ENCODE measurements around the gene RMDN3. TPM values are rescaled to one million over a fixed set of nuclear protein-coding genes. Genes with fewer than 3 reads are reported as not detected.

The RMDN3 gene
- total and polyA plus RNA-seq, 5 experiments from 2014 or later = 13.4 to 19.4 (median 18.2) TPM

GRCh38 chr15:40762919-40763800 is 8.1 kb upstream of the RMDN3 start:
- ATAC-seq (peak; percentile 3 to 11), DNase-seq (peak in 7 of 10 donors; percentile 13 to 68 (median 33))
- peaks cover 0 to 2% (median 0%) of the 10 kb centered on the region in 3 donors for H3K36me3 Mint-ChIP-seq
- H3K4me3 Mint-ChIP-seq = peak overlapping the region; percentile 77 to 92 (median 88)
- no peaks in the 10 kb centered on the region for H3K27me3 Mint-ChIP-seq
- peak overlapping the region in 9 of 10 donors; percentile 37 to 94 (median 90) for H3K27ac Mint-ChIP-seq
- POLR2A ChIA-PET = interaction anchor here (1.5 to 2.6 kb wide), 2 partner anchors 12 to 68 kb away, joined by 5 to 14 read pairs; partner anchors contain the start of gene RAD51
- no peaks in the 10 kb centered on the region for H3K9me3 Mint-ChIP-seq
- peaks cover 9 to 36% (median 34%) of the 10 kb centered on the region in 4 donors for H3K4me1 Mint-ChIP-seq

GRCh38 chr15:40759961-40760360 is 4.9 kb upstream of the RMDN3 start:
- no peak for ATAC-seq
- no peak overlapping the region for H3K4me3 Mint-ChIP-seq
- peaks cover under 1 to 30% (median 23%) of the 10 kb centered on the region in 4 donors for H3K4me1 Mint-ChIP-seq
- no peaks in the 10 kb centered on the region for H3K36me3 Mint-ChIP-seq
- H3K9me3 Mint-ChIP-seq = no peaks in the 10 kb centered on the region
- no peak for DNase-seq
- POLR2A ChIA-PET = interaction anchor here (2.0 kb wide), 1 partner anchor 10 kb away, joined by 7 read pairs; the partner anchor contains the start of gene C15orf62
- no peaks in the 10 kb centered on the region for H3K27me3 Mint-ChIP-seq
- peak overlapping the region in 1 of 10 donors; percentile 33 for H3K27ac Mint-ChIP-seq

- H3K9me3 Mint-ChIP-seq = no peaks in the 10 kb centered on the region
- peaks cover 0 to 10% (median 0%) of the 10 kb centered on the region in 3 donors for H3K36me3 Mint-ChIP-seq
- H3K4me3 Mint-ChIP-seq = peak overlapping the region; percentile 5 to 81 (median 48)
- peaks cover 7 to 35% (median 29%) of the 10 kb centered on the region in 4 donors for H3K4me1 Mint-ChIP-seq
- DNase-seq (no peak), ATAC-seq (no peak)
- H3K27ac Mint-ChIP-seq = peak overlapping the region in 3 of 10 donors; percentile 17 to 77 (median 55)
- POLR2A ChIA-PET = interaction anchor here (0.5 to 1.1 kb wide), 2 partner anchors 11 to 16 kb away, joined by 3 to 8 read pairs; no protein-coding TSS in a partner anchor
- H3K27me3 Mint-ChIP-seq = no peaks in the 10 kb centered on the region
These were observed 1.9 kb upstream of the RMDN3 start for GRCh38 chr15:40756938-40757337.

- H3K9me3 Mint-ChIP-seq = no peaks in the 10 kb centered on the region
- POLR2A ChIA-PET = interaction anchor here (1.1 kb wide), 1 partner anchor 13 kb away, joined by 8 read pairs; no protein-coding TSS in a partner anchor
- DNase-seq (no peak), ATAC-seq (no peak)
- H3K27me3 Mint-ChIP-seq = no peaks in the 10 kb centered on the region
- peaks cover 0 to 19% (median 2%) of the 10 kb centered on the region in 3 donors for H3K36me3 Mint-ChIP-seq
- peaks cover 9 to 35% (median 33%) of the 10 kb centered on the region in 4 donors for H3K4me1 Mint-ChIP-seq
- peak overlapping the region in 9 of 10 donors; percentile 89 to 99 (median 97) for H3K27ac Mint-ChIP-seq
- H3K4me3 Mint-ChIP-seq = peak overlapping the region; percentile 90 to 98 (median 96)
These were observed 756 bp upstream of the RMDN3 start for GRCh38 chr15:40755812-40756208.

GRCh38 chr15:40754574-40754882 is 526 bp downstream of the RMDN3 start:
- peaks cover 0 to 26% (median 3%) of the 10 kb centered on the region in 3 donors for H3K36me3 Mint-ChIP-seq
- H3K4me3 Mint-ChIP-seq = peak overlapping the region; percentile 90 to 98 (median 96)
- ATAC-seq (no peak), DNase-seq (no peak)
- H3K27me3 Mint-ChIP-seq = no peaks in the 10 kb centered on the region
- POLR2A ChIA-PET = interaction anchor here (0.5 to 1.7 kb wide), 4 partner anchors 17 to 790 kb away, joined by 3 to 6 read pairs (median 4); partner anchors contain the start of genes RAD51 and RPAP1
- H3K4me1 Mint-ChIP-seq = peaks cover 9 to 35% (median 33%) of the 10 kb centered on the region in 4 donors
- H3K27ac Mint-ChIP-seq = peak overlapping the region in 9 of 10 donors; percentile 89 to 99 (median 97)
- no peaks in the 10 kb centered on the region for H3K9me3 Mint-ChIP-seq

GRCh38 chr15:40751745-40752144 is 3.3 kb downstream of the RMDN3 start:
- POLR2A ChIA-PET = interaction anchor here (2.5 kb wide), 1 partner anchor 17 kb away, joined by 6 read pairs; the partner anchor contains the start of gene C15orf62
- peak overlapping the region in 1 of 10 donors; percentile 18 for H3K27ac Mint-ChIP-seq
- DNase-seq (no peak), ATAC-seq (no peak)
- no peaks in the 10 kb centered on the region for H3K9me3 Mint-ChIP-seq
- H3K27me3 Mint-ChIP-seq = no peaks in the 10 kb centered on the region
- peaks cover 11 to 38% (median 33%) of the 10 kb centered on the region in 4 donors for H3K4me1 Mint-ChIP-seq
- peak overlapping the region in 1 of 10 donors; percentile 79 for H3K4me3 Mint-ChIP-seq
- H3K36me3 Mint-ChIP-seq = peaks cover 0 to 43% (median 3%) of the 10 kb centered on the region in 3 donors

GRCh38 chr15:40750885-40751284 is 4.2 kb downstream of the RMDN3 start:
- Mint-ChIP-seq H3K9me3 (no peaks in the 10 kb centered on the region), H3K36me3 (peaks cover 0 to 43% (median 3%) of the 10 kb centered on the region in 3 donors), H3K27me3 (no peaks in the 10 kb centered on the region), H3K4me1 (peaks cover 11 to 43% (median 33%) of the 10 kb centered on the region in 4 donors), H3K27ac (no peak overlapping the region), H3K4me3 (no peak overlapping the region)
- DNase-seq (no peak), ATAC-seq (no peak)
- POLR2A ChIA-PET = interaction anchor here (1.0 to 2.5 kb wide), 2 partner anchors 18 to 56 kb away, joined by 4 to 6 read pairs; partner anchors contain the start of genes C15orf62 and RAD51

- H3K4me1 Mint-ChIP-seq = peaks cover 14 to 47% (median 25%) of the 10 kb centered on the region in 4 donors
- DNase-seq (no peak), ATAC-seq (no peak)
- no peaks in the 10 kb centered on the region for H3K9me3 Mint-ChIP-seq
- H3K27ac Mint-ChIP-seq = no peak overlapping the region
- H3K27me3 Mint-ChIP-seq = no peaks in the 10 kb centered on the region
- POLR2A ChIA-PET = interaction anchor here (2.5 kb wide), 1 partner anchor 20 kb away, joined by 6 read pairs; the partner anchor contains the start of gene C15orf62
- no peak overlapping the region for H3K4me3 Mint-ChIP-seq
- peaks cover 0 to 55% (median 3%) of the 10 kb centered on the region in 3 donors for H3K36me3 Mint-ChIP-seq
These were observed 5.9 kb downstream of the RMDN3 start for GRCh38 chr15:40749151-40749630.

- H3K4me3 Mint-ChIP-seq = no peak overlapping the region
- peak overlapping the region in 4 of 10 donors; percentile 22 to 63 (median 28) for H3K27ac Mint-ChIP-seq
- no peaks in the 10 kb centered on the region for H3K9me3 Mint-ChIP-seq
- POLR2A ChIA-PET = no interaction called here
- DNase-seq = no peak
- peaks cover 9 to 46% (median 18%) of the 10 kb centered on the region in 4 donors for H3K4me1 Mint-ChIP-seq
- H3K36me3 Mint-ChIP-seq = peaks cover 0 to 64% (median 3%) of the 10 kb centered on the region in 3 donors
- no peak for ATAC-seq
- H3K27me3 Mint-ChIP-seq = no peaks in the 10 kb centered on the region
These were observed 7.1 kb downstream of the RMDN3 start for GRCh38 chr15:40747685-40748631.

GRCh38 chr15:40746916-40747418 is 8.1 kb downstream of the RMDN3 start:
- Mint-ChIP-seq H3K4me1 (peaks cover 0 to 41% (median 10%) of the 10 kb centered on the region in 4 donors), H3K27me3 (no peaks in the 10 kb centered on the region), H3K27ac (peak overlapping the region in 2 of 10 donors; percentile 34 to 37), H3K9me3 (no peaks in the 10 kb centered on the region), H3K4me3 (no peak overlapping the region), H3K36me3 (peaks cover 0 to 65% (median 5%) of the 10 kb centered on the region in 3 donors)
- ATAC-seq (no peak), DNase-seq (no peak)
- POLR2A ChIA-PET = no interaction called here

- ATAC-seq (no peak), DNase-seq (no peak)
- Mint-ChIP-seq H3K9me3 (no peaks in the 10 kb centered on the region), H3K36me3 (peaks cover 0 to 63% (median 2%) of the 10 kb centered on the region in 3 donors), H3K4me1 (peaks cover 0 to 38% (median 6%) of the 10 kb centered on the region in 4 donors), H3K27ac (peak overlapping the region in 4 of 10 donors; percentile 31 to 97 (median 50)), H3K27me3 (no peaks in the 10 kb centered on the region), H3K4me3 (no peak overlapping the region)
- POLR2A ChIA-PET = interaction anchor here (0.6 kb wide), 1 partner anchor 834 kb away, joined by 4 read pairs; no protein-coding TSS in a partner anchor
These were observed 10.3 kb downstream of the RMDN3 start for GRCh38 chr15:40744815-40745152.
